Measurements from ENCODE around the gene DCP1A. TPM values are rescaled to one million over a fixed set of nuclear protein-coding genes. Genes with fewer than 3 reads are reported as not detected.

The DCP1A gene
- total RNA-seq, 4 donors from 2014 or later: 20.9 to 30.6 (median 23.3) TPM

GRCh38 chr3:53236112-53236841, 111.1 kb downstream of the DCP1A start:
- Histone ChIP-seq H3K27ac (peak overlapping the region; percentile 82 to 89 (median 85)), H3K9me3 (no peaks in the 10 kb centered on the region), H3K36me3 (peaks cover 72 to 84% of the 10 kb centered on the region in 2 donors), H3K4me3 (replicated peaks in 1 of 3) (no peak overlapping the region), H3K27me3 (no peaks in the 10 kb centered on the region), H3K4me1 (peaks cover 36 to 53% of the 10 kb centered on the region in 2 donors)
- TF ChIP-seq CTCF (IDR thresholded peaks at IDR 0.05): no peak
- TF ChIP-seq POLR2A (IDR thresholded peaks at IDR 0.05): no peak
- 69 to 83% methylated on average over 5 to 8 of the region's 9 CpGs for WGBS, 2 donors
- DNase-seq: peak; percentile 52 to 67
- intact Hi-C loops (cut with DNase I): no loop called here

GRCh38 chr3:53235545-53235944, 111.8 kb downstream of the DCP1A start:
- 77 to 80% methylated on average over 6 of the region's 6 CpGs for WGBS, 2 donors
- intact Hi-C loops (cut with DNase I): no loop called here
- H3K9me3 ChIP-seq: no peaks in the 10 kb centered on the region
- H3K4me1 ChIP-seq: peaks cover 36 to 48% of the 10 kb centered on the region in 2 donors
- H3K27me3 ChIP-seq: no peaks in the 10 kb centered on the region
- peaks cover 72 to 84% of the 10 kb centered on the region in 2 donors for H3K36me3 ChIP-seq
- DNase-seq: no peak
- peak overlapping the region; percentile 82 to 89 (median 85) for H3K27ac ChIP-seq
- no peak for TF ChIP-seq CTCF (IDR thresholded peaks at IDR 0.05)
- no peak for TF ChIP-seq POLR2A (IDR thresholded peaks at IDR 0.05)
- H3K4me3 ChIP-seq (replicated peaks in 1 of 3): no peak overlapping the region

GRCh38 chr3:53234841-53235232, 112.5 kb downstream of the DCP1A start:
- H3K27ac ChIP-seq: peak overlapping the region in 1 of 3 donors; percentile 85

GRCh38 chr3:53234130-53234840, 113.1 kb downstream of the DCP1A start:
- no peak for DNase-seq
- Histone ChIP-seq H3K36me3 (peaks cover 73 to 84% of the 10 kb centered on the region in 2 donors), H3K9me3 (no peaks in the 10 kb centered on the region), H3K27ac (peak overlapping the region in 1 of 3 donors; percentile 38), H3K27me3 (no peaks in the 10 kb centered on the region), H3K4me1 (peaks cover 28 to 39% of the 10 kb centered on the region in 2 donors), H3K4me3 (replicated peaks in 1 of 3) (no peak overlapping the region)
- WGBS, 2 donors: 87 to 93% methylated on average over 13 to 15 of the region's 15 CpGs
- intact Hi-C loops (cut with DNase I): no loop called here
- TF ChIP-seq CTCF (IDR thresholded peaks at IDR 0.05) (no peak), POLR2A (IDR thresholded peaks at IDR 0.05) (no peak)

More at GRCh38 chr3:53234841-53235232, 112.5 kb downstream of the DCP1A start:
- H3K4me3 ChIP-seq (replicated peaks in 1 of 3): no peak overlapping the region
- H3K4me1 ChIP-seq: peaks cover 34 to 45% of the 10 kb centered on the region in 2 donors
- intact Hi-C loops (cut with DNase I): no loop called here
- no peak for DNase-seq
- TF ChIP-seq POLR2A (IDR thresholded peaks at IDR 0.05): no peak
- no peak for TF ChIP-seq CTCF (IDR thresholded peaks at IDR 0.05)
- WGBS, 2 donors: 89 to 100% methylated on average over 2 to 9 of the region's 10 CpGs
- no peaks in the 10 kb centered on the region for H3K9me3 ChIP-seq
- H3K27me3 ChIP-seq: no peaks in the 10 kb centered on the region
- H3K36me3 ChIP-seq: peaks cover 72 to 84% of the 10 kb centered on the region in 2 donors

Small RNA genes within 50 kb of the gene (small RNA-seq; reads per million reads assigned to genes)
- gene RF00019 (not detected), gene RF00212 (not detected), gene RF00568 (not detected)

Other genes with a start within 250 kb of the DCP1A start
- 10 to 100 TPM; 14.4 to 17.7 (median 16.2) TPM for gene RFT1, start 217.1 kb downstream of the DCP1A start, total RNA-seq
- 100 to 1,000 TPM in 1 of 4 donors, 10 to 100 TPM in 3; 32.0 to 154 (median 71.4) TPM for gene PRKCD, start 186.3 kb downstream of the DCP1A start, total RNA-seq
- 100 to 1,000 TPM; 468 to 962 (median 800) TPM for gene TKT, start 91.5 kb downstream of the DCP1A start, total RNA-seq
- gene CACNA1D, start 147.1 kb upstream of the DCP1A start, total RNA-seq: 10 to 100 TPM in 3 of 4 donors, 1 to 10 TPM in 1; 7.1 to 46.1 (median 27.3) TPM

Data from thyroid gland (tissue), 4 donors.